Duodenal mucosa (tissue), 2 donors: Measurements from ENCODE around the gene PCID2.
"Not testable (repeated sequence)": the region's sequence is repeated elsewhere in the genome, so short reads cannot be mapped to it uniquely, and the experiment has no call there.

ENCODE experiments used
- H3K27ac ChIP-seq: one replicate; pipeline ENCODE4 v1.7.0; 2013; ENCODE audit warnings: low read depth, low read length
- H3K27me3 ChIP-seq, 2 donors: one replicate each; pipeline ENCODE4 v1.7.0; 2013; ENCODE audit warnings: low read length in 2 of 2, control low read depth in 1 of 2; ENCODE audit not compliant: insufficient read depth in 2 of 2, control insufficient read depth in 1 of 2
- H3K36me3 ChIP-seq, 2 donors: one replicate each; pipeline ENCODE4 v1.7.0; 2013; ENCODE audit warnings: low read length in 2 of 2, control low read depth in 1 of 2; ENCODE audit not compliant: insufficient read depth in 2 of 2, control insufficient read depth in 1 of 2
- H3K4me1 ChIP-seq, 2 donors: one replicate each; pipeline ENCODE4 v1.7.0; 2013; ENCODE audit warnings: low read length in 2 of 2, control low read depth in 1 of 2; ENCODE audit not compliant: insufficient read depth in 2 of 2, control insufficient read depth in 1 of 2
- H3K4me3 ChIP-seq, 2 donors: one replicate each; pipeline ENCODE4 v1.7.0; 2013; ENCODE audit warnings: low read length in 2 of 2, low read depth in 1 of 2
- H3K9ac ChIP-seq, 2 donors: one replicate each; pipeline ENCODE4 v1.7.0; 2013; ENCODE audit warnings: low read length in 2 of 2, low read depth in 1 of 2
- H3K9me3 ChIP-seq, 2 donors: one replicate each; pipeline ENCODE4 v1.7.0; 2013; ENCODE audit warnings: low read length in 2 of 2, control low read depth in 1 of 2; ENCODE audit not compliant: control insufficient read depth in 1 of 2

The PCID2 gene

GRCh38 chr13:113208421-113209335 lies at the start of gene PCID2:
Gene PCID2, minus strand, starts transcription at chr13:113208669. Its CDS starts 35 bp downstream, at chr13:113208634.
- Histone ChIP-seq H3K4me3 (peak within 1 kb of the TSS; percentile 89), H3K4me1 (peaks cover 19 to 28% of the 10 kb centered on the region in 2 donors), H3K27me3 (no peaks in the 10 kb centered on the region), H3K27ac (peak within 1 kb of the TSS; percentile 98), H3K36me3 (peaks cover 7 to 24% of the 10 kb centered on the region in 2 donors), H3K9me3 (no peaks in the 10 kb centered on the region), H3K9ac (peak within 1 kb of the TSS; percentile 81 to 96)

- H3K27me3 ChIP-seq, H3K27ac ChIP-seq, H3K9me3 ChIP-seq, H3K4me3 ChIP-seq, H3K4me1 ChIP-seq, H3K9ac ChIP-seq: not testable (repeated sequence)
- H3K36me3 ChIP-seq = peaks cover 39 to 79% of the 10 kb centered on the region in 2 donors
Observed at GRCh38 chr13:113257908-113258307, 49.4 kb upstream of the PCID2 start.

GRCh38 chr13:113252516-113253095 lies 44.1 kb upstream of the PCID2 start:
- no peak overlapping the region for H3K27ac ChIP-seq
- no peaks in the 10 kb centered on the region for H3K4me1 ChIP-seq
- H3K9ac ChIP-seq = no peak overlapping the region
- H3K9me3 ChIP-seq = no peaks in the 10 kb centered on the region
- no peak overlapping the region for H3K4me3 ChIP-seq
- H3K36me3 ChIP-seq = peaks cover 45 to 90% of the 10 kb centered on the region in 2 donors
- no peaks in the 10 kb centered on the region for H3K27me3 ChIP-seq

- Histone ChIP-seq H3K27ac (no peak overlapping the region), H3K9ac (no peak overlapping the region), H3K4me1 (no peaks in the 10 kb centered on the region), H3K4me3 (no peak overlapping the region), H3K9me3 (no peaks in the 10 kb centered on the region), H3K36me3 (peaks cover 53 to 88% of the 10 kb centered on the region in 2 donors), H3K27me3 (no peaks in the 10 kb centered on the region)
Observed at GRCh38 chr13:113245849-113246796, 37.7 kb upstream of the PCID2 start.

GRCh38 chr13:113243847-113244246 lies 35.4 kb upstream of the PCID2 start:
- Histone ChIP-seq H3K27ac (no peak overlapping the region), H3K9ac (no peak overlapping the region), H3K36me3 (peaks cover 51 to 88% of the 10 kb centered on the region in 2 donors), H3K4me3 (no peak overlapping the region), H3K4me1 (no peaks in the 10 kb centered on the region), H3K9me3 (no peaks in the 10 kb centered on the region), H3K27me3 (no peaks in the 10 kb centered on the region)

GRCh38 chr13:113241623-113242022 lies 33.2 kb upstream of the PCID2 start:
- not testable (repeated sequence) for H3K9ac ChIP-seq, H3K4me1 ChIP-seq, H3K9me3 ChIP-seq, H3K27ac ChIP-seq, H3K27me3 ChIP-seq, H3K4me3 ChIP-seq
- H3K36me3 ChIP-seq = peaks cover 40 to 75% of the 10 kb centered on the region in 2 donors

GRCh38 chr13:113239986-113240385 lies 31.5 kb upstream of the PCID2 start:
- Histone ChIP-seq H3K27ac (no peak overlapping the region), H3K27me3 (no peaks in the 10 kb centered on the region), H3K9ac (no peak overlapping the region), H3K9me3 (no peaks in the 10 kb centered on the region), H3K4me3 (no peak overlapping the region), H3K36me3 (peaks cover 27 to 72% of the 10 kb centered on the region in 2 donors), H3K4me1 (no peaks in the 10 kb centered on the region)

- no peaks in the 10 kb centered on the region for H3K9me3 ChIP-seq
- no peak overlapping the region for H3K27ac ChIP-seq
- H3K4me3 ChIP-seq = no peak overlapping the region
- H3K9ac ChIP-seq = no peak overlapping the region
- H3K36me3 ChIP-seq = peaks cover 27 to 72% of the 10 kb centered on the region in 2 donors
- no peaks in the 10 kb centered on the region for H3K4me1 ChIP-seq
- H3K27me3 ChIP-seq = no peaks in the 10 kb centered on the region
Observed at GRCh38 chr13:113239357-113239756, 30.9 kb upstream of the PCID2 start.

GRCh38 chr13:113238536-113238935 lies 30.1 kb upstream of the PCID2 start:
- H3K9ac ChIP-seq = no peak overlapping the region
- peaks cover 23 to 69% of the 10 kb centered on the region in 2 donors for H3K36me3 ChIP-seq
- H3K4me3 ChIP-seq = no peak overlapping the region
- no peaks in the 10 kb centered on the region for H3K4me1 ChIP-seq
- no peaks in the 10 kb centered on the region for H3K9me3 ChIP-seq
- H3K27ac ChIP-seq = no peak overlapping the region
- no peaks in the 10 kb centered on the region for H3K27me3 ChIP-seq
